HFF-Myc (cell line): ENCODE data around the gene FOXK2.

Experiments used
- DNase-seq: peaks from one replicate; pipeline ENCODE4 v3.0.0-alpha.2; 2011; ENCODE audit warnings: low read depth; ENCODE audit errors: extremely low read depth
- H3K4me3 ChIP-seq: replicated peaks from 2 replicates; pipeline ENCODE4 v1.5.1; 2011; ENCODE audit warnings: low read depth, mild to moderate bottlenecking, control low read depth, low read length
- CTCF ChIP-seq: IDR thresholded peaks from 2 replicates; pipeline ENCODE4 v1.5.1; 2012; ENCODE audit warnings: mild to moderate bottlenecking, low read depth, low read length, control low read depth; ENCODE audit errors: missing control alignments

FOXK2 gene

GRCh38 chr17:82480318-82480717 is 39.2 kb upstream of the FOXK2 start:
- no peak for DNase-seq
- TF ChIP-seq CTCF: no peak
- H3K4me3 ChIP-seq: no peak overlapping the region

- no peak for TF ChIP-seq CTCF
- no peak overlapping the region for H3K4me3 ChIP-seq
- DNase-seq: no peak
These were observed 36.3 kb upstream of the FOXK2 start for GRCh38 chr17:82483204-82483660.

- H3K4me3 ChIP-seq: no peak overlapping the region
- DNase-seq: no peak
- no peak for TF ChIP-seq CTCF
These were observed 35.7 kb upstream of the FOXK2 start for GRCh38 chr17:82483836-82484235.

GRCh38 chr17:82486231-82487094 is 33.1 kb upstream of the FOXK2 start:
- DNase-seq: no peak
- TF ChIP-seq CTCF: no peak
- H3K4me3 ChIP-seq: no peak overlapping the region

- TF ChIP-seq CTCF: no peak
- no peak overlapping the region for H3K4me3 ChIP-seq
- DNase-seq: no peak
These were observed 31.6 kb upstream of the FOXK2 start for GRCh38 chr17:82487910-82488309.

GRCh38 chr17:82489117-82489516 is 30.4 kb upstream of the FOXK2 start:
- H3K4me3 ChIP-seq: no peak overlapping the region
- no peak for TF ChIP-seq CTCF
- no peak for DNase-seq
